Retinal pigment epithelial cell (primary cell): ENCODE results near the gene ARHGAP12.

Source experiments
- DNase-seq: peaks from one replicate; pipeline ENCODE4 v3.0.0-alpha.2; 2010; ENCODE audit warnings: low read depth
- H3K4me3 ChIP-seq: 2 replicates; pipeline ENCODE4 v1.5.1; 2011; ENCODE audit warnings: mild to moderate bottlenecking, low read length, control low read depth, moderate library complexity
- TF ChIP-seq, protein P1 (sequence below): conservative IDR thresholded peaks from 2 replicates; pipeline ENCODE4 v1.5.1; 2011; ENCODE audit warnings: low read depth, low read length, control low read depth, inconsistent platforms

The ARHGAP12 gene

DNA sequence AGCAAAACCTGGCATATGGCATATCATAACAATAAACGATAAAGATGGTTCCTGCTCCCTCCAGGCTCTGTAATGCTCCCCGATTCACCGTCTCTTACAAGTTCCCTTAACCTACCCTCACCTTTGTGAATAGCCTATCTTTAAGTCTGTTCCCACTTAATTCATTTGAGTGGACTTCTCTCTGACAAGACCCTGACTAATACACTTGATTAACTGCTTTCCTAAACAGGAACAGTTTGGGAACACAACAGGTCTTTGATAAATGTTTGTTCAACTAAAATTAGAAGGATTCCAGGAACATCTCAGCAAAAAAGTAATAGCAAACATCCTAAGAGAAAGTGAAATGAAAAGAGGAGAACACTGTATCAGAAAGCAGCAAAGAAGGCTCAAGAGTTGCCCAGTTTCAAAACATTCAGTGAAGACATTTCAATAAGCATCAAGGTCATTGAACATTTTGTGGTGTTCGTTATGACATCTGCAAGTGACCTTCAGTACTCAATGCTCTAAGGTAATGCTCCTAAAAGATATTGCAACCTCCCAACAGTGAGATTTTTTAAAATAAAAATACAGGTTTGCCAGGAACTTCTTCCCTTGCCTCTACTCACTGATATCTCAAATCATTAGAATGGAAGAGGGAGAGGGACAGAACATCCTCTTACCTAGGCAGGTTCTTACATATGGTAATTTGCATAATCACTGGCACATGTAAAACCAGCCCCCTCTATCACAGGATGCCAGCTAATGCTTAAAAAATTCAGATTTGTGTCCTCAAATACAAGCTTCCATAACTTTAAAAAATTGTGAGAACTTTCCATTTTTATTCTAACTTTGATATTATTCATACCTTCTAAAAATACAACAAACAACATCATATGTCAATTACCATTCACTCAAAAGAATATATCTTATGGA, 11.4 kb upstream of the ARHGAP12 start:
- TF ChIP-seq, protein P1, sequence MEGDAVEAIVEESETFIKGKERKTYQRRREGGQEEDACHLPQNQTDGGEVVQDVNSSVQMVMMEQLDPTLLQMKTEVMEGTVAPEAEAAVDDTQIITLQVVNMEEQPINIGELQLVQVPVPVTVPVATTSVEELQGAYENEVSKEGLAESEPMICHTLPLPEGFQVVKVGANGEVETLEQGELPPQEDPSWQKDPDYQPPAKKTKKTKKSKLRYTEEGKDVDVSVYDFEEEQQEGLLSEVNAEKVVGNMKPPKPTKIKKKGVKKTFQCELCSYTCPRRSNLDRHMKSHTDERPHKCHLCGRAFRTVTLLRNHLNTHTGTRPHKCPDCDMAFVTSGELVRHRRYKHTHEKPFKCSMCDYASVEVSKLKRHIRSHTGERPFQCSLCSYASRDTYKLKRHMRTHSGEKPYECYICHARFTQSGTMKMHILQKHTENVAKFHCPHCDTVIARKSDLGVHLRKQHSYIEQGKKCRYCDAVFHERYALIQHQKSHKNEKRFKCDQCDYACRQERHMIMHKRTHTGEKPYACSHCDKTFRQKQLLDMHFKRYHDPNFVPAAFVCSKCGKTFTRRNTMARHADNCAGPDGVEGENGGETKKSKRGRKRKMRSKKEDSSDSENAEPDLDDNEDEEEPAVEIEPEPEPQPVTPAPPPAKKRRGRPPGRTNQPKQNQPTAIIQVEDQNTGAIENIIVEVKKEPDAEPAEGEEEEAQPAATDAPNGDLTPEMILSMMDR: no peak
- no peak for DNase-seq
- H3K4me3 ChIP-seq: no peak overlapping the region

- TF ChIP-seq, protein P1: no peak
- no peak overlapping the region for H3K4me3 ChIP-seq
- DNase-seq: no peak
Measured at GRCh38 chr10:31937371-31937770, 8.7 kb upstream of the ARHGAP12 start.

- no peak for DNase-seq
- no peak overlapping the region for H3K4me3 ChIP-seq
- TF ChIP-seq, protein P1: no peak
Measured at GRCh38 chr10:31936933-31937332, 8.3 kb upstream of the ARHGAP12 start.

- no peak overlapping the region for H3K4me3 ChIP-seq
- DNase-seq: no peak
- TF ChIP-seq, protein P1: no peak
Measured at GRCh38 chr10:31936086-31936485, 7.5 kb upstream of the ARHGAP12 start.

DNA sequence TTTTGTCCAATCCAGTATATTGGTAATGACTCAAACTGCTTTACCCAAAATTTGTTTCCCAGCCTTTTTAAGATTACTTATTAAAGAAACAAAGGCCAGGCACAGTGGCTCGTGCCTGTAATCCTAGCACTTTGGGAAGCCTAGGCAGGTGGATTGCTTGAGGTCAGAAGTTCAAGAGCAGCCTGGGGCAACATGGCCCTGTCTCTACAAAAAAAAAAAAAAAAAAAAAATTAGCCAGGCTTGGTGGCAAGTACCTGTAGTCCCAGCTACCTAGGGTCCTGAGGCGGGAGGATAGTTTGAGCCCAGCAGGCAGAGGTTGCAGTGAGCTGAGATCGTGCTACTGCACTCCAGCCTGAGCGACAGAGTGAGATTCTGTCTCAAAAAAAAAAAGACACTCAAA, 7.0 kb upstream of the ARHGAP12 start:
- no peak for DNase-seq
- H3K4me3 ChIP-seq: no peak overlapping the region
- TF ChIP-seq, protein P1: no peak

- DNase-seq: no peak
- H3K4me3 ChIP-seq: no peak overlapping the region
- TF ChIP-seq, protein P1: no peak
Measured at GRCh38 chr10:31932838-31933237, 4.2 kb upstream of the ARHGAP12 start.

DNA sequence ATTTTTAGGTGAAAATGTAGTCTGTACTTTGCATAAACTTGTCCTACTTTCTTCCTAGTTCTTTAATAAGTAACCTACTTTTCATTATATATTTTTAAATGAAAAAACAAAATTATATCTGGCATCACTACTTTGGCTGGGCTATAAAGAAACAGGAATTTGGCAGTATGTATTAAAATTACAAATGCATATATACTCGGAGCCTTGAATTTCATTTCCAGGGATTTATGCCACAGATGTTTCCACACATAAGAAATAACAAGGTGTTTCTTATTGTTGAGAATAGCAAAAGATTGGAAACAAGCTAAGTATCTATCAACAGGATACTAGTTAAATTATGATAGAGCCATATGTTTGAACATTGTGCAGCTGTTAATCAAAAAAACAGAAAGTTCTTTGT, 2.2 kb upstream of the ARHGAP12 start:
- DNase-seq: no peak
- H3K4me3 ChIP-seq: no peak overlapping the region
- TF ChIP-seq, protein P1: no peak
